Nephron (organoid): ENCODE measurements around the gene WDR76.

ENCODE experiments used
- H3K27ac Mint-ChIP-seq, 3 experiments: 2 replicates each; pipeline ENCODE4 v1.8.0; 2020; ENCODE audit warnings: mixed read lengths in 3 of 3, mild to moderate bottlenecking in 2 of 3, moderate library complexity in 1 of 3
- H3K27me3 Mint-ChIP-seq: 2 replicates; pipeline ENCODE4 v1.8.0; 2021; ENCODE audit warnings: low read depth, mild to moderate bottlenecking, moderate library complexity, mixed read lengths
- H3K36me3 Mint-ChIP-seq: 2 replicates; pipeline ENCODE4 v1.8.0; 2020; ENCODE audit warnings: low read depth, mixed read lengths
- H3K4me1 Mint-ChIP-seq: 2 replicates; pipeline ENCODE4 v1.8.0; 2020; ENCODE audit warnings: mixed read lengths
- H3K4me3 Mint-ChIP-seq, 3 experiments: 2 replicates each; pipeline ENCODE4 v1.8.0; 2020; ENCODE audit warnings: mild to moderate bottlenecking in 3 of 3, mixed read lengths in 3 of 3, moderate library complexity in 2 of 3
- H3K9me3 Mint-ChIP-seq: 2 replicates; pipeline ENCODE4 v1.8.0; 2020; ENCODE audit warnings: mixed read lengths
- TF ChIP-seq, protein P1 (sequence below), 3 experiments: fragments of 200-600 bp; sonication (generic); IDR thresholded peaks; one replicate each; pipeline ENCODE4 v1.5.0; 2021; ENCODE audit warnings: antibody characterized with exemption in 3 of 3; ENCODE audit not compliant: unreplicated experiment in 3 of 3

Gene WDR76

DNA sequence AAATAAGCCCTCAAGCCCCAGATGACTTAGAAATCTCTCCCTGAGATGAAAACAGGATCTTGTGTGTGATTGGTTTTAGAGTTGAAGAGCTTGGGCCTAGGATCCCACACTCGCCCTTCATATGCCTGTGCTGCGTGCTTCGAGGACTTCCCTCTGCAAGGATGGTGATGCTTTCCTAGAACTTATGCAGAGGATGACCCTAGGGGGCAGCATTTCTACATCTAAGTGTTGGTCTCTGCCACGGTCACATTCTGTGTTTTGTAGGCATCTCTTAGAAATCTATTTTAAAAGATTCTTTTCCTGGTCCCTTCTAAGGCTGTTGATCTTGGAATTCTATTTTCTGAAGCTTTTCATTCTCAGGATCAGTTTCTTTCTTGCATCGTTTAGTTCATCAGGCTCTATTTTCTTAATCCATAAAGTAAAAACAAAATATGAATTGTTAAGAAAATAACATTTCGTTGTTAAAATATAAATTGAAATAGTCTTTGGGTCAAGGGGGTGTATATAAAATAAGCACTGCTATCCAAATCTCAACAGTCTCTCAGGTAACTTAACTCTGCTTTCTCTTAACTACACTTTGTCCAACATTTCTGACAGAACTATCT, 45.7 kb downstream of the WDR76 start:
- H3K27ac Mint-ChIP-seq = no peak overlapping the region
- H3K9me3 Mint-ChIP-seq = no peaks in the 10 kb centered on the region
- H3K4me1 Mint-ChIP-seq = no peaks in the 10 kb centered on the region
- no peaks in the 10 kb centered on the region for H3K36me3 Mint-ChIP-seq
- H3K4me3 Mint-ChIP-seq = no peak overlapping the region
- TF ChIP-seq, protein P1, sequence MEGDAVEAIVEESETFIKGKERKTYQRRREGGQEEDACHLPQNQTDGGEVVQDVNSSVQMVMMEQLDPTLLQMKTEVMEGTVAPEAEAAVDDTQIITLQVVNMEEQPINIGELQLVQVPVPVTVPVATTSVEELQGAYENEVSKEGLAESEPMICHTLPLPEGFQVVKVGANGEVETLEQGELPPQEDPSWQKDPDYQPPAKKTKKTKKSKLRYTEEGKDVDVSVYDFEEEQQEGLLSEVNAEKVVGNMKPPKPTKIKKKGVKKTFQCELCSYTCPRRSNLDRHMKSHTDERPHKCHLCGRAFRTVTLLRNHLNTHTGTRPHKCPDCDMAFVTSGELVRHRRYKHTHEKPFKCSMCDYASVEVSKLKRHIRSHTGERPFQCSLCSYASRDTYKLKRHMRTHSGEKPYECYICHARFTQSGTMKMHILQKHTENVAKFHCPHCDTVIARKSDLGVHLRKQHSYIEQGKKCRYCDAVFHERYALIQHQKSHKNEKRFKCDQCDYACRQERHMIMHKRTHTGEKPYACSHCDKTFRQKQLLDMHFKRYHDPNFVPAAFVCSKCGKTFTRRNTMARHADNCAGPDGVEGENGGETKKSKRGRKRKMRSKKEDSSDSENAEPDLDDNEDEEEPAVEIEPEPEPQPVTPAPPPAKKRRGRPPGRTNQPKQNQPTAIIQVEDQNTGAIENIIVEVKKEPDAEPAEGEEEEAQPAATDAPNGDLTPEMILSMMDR (IDR thresholded peaks at IDR 0.05; ENCODE audit: unreplicated experiment in 3 of 3) = peak; percentile 57 to 69 (median 65)
- H3K27me3 Mint-ChIP-seq = no peaks in the 10 kb centered on the region

DNA sequence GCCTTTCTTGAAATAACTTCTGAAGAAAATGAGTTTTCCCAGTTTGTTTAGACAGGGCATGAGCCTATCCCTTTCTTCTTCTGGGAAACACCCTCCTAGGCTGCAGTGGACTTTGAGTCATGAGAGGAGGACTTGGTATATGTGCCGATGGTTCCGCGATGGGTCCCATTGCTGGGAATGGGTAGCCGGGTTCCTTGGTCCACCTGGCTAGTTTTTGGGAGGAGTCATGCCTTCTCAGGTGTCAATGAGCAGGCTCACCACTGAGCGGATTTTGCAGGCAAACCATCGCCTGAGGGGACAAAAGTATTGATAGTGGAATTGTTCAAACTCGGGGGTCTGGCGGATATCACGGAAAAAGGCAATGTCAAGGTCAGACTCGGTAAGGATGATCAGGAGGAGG, 46.8 kb downstream of the WDR76 start:
- Mint-ChIP-seq H3K27me3 (no peaks in the 10 kb centered on the region), H3K36me3 (no peaks in the 10 kb centered on the region), H3K4me3 (no peak overlapping the region), H3K9me3 (no peaks in the 10 kb centered on the region), H3K27ac (no peak overlapping the region), H3K4me1 (no peaks in the 10 kb centered on the region)
- TF ChIP-seq, protein P1 (IDR thresholded peaks at IDR 0.05; ENCODE audit: unreplicated experiment in 3 of 3) = no peak

DNA sequence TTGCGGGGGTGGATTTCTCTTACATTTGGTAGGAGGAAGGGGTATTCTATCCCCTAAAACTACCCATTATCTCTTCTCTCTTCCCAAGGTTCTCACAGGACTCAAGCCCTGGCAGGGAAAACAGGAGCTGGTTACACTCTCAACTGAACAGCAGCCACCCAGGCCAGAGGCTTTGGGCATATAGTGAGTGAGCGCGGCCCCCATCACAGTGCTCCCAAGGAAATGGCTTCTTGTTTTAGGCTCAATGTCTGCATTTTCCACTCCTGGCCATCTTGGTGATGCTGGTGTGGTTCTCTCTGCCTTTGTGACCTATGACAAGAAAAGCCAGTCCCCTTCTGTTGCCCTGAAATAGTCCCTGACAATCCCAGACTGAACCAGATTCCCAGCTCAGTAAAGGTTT, 50.1 kb downstream of the WDR76 start:
- H3K4me3 Mint-ChIP-seq = no peak overlapping the region
- TF ChIP-seq, protein P1 (IDR thresholded peaks at IDR 0.05; ENCODE audit: unreplicated experiment in 3 of 3) = no peak
- H3K27me3 Mint-ChIP-seq = no peaks in the 10 kb centered on the region
- no peaks in the 10 kb centered on the region for H3K4me1 Mint-ChIP-seq
- no peaks in the 10 kb centered on the region for H3K36me3 Mint-ChIP-seq
- no peak overlapping the region for H3K27ac Mint-ChIP-seq
- no peaks in the 10 kb centered on the region for H3K9me3 Mint-ChIP-seq

DNA sequence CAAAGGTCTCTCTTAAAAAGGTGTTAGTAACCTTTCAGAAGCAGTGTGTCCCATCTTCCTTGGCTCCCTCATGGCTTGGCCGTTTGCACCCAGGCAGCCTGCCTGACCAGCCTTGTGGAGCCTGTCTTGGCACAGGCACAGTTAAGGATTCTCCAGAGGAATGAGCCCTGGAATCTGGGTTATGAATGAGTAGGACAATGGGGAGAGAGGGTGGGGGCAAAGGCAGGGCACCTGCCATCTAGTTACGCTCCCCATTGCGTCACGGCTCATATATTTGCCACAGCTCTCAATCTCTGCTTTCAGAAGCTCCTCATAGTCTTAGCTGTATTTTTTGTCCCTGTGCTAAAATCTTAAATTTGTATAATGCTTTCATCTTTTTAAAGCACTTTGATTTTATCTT, 50.6 kb downstream of the WDR76 start:
- Mint-ChIP-seq H3K27ac (no peak overlapping the region), H3K4me3 (no peak overlapping the region), H3K36me3 (no peaks in the 10 kb centered on the region), H3K4me1 (no peaks in the 10 kb centered on the region), H3K27me3 (no peaks in the 10 kb centered on the region), H3K9me3 (no peaks in the 10 kb centered on the region)
- TF ChIP-seq, protein P1 (IDR thresholded peaks at IDR 0.05; ENCODE audit: unreplicated experiment in 3 of 3) = no peak

DNA sequence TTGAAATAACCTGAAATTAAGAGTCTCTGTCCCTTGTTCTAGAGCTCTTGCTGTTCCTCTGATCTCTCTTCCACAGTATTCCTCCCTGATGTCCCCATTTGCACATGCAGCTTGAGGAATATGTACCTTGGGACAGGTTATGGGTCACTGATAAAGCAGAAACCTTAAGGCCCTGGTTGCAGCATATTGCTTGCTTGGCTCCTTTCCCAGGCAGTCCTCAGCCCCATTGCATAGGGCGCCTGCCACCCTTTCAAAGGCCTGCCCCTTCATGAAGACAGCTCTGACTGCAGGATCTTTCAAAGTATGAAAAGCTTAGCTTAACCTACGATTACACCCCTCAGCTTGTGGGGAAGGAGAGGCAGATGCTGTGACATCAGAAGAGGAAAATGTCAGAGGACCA, 51.6 kb downstream of the WDR76 start:
- TF ChIP-seq, protein P1 (IDR thresholded peaks at IDR 0.05; ENCODE audit: unreplicated experiment in 3 of 3) = no peak
- H3K4me1 Mint-ChIP-seq = no peaks in the 10 kb centered on the region

More for the DNA sequence above, 51.6 kb downstream of the WDR76 start:
- Mint-ChIP-seq H3K27me3 (no peaks in the 10 kb centered on the region), H3K9me3 (no peaks in the 10 kb centered on the region), H3K4me3 (no peak overlapping the region), H3K36me3 (no peaks in the 10 kb centered on the region), H3K27ac (no peak overlapping the region)
